Measurements from ENCODE around the gene CEACAM1. TPM values are rescaled to one million over a fixed set of nuclear protein-coding genes. Genes with fewer than 3 reads are reported as not detected.

The CEACAM1 gene
- polyA plus RNA-seq, 1 donor from 2014 or later: 0.12 TPM

DNA sequence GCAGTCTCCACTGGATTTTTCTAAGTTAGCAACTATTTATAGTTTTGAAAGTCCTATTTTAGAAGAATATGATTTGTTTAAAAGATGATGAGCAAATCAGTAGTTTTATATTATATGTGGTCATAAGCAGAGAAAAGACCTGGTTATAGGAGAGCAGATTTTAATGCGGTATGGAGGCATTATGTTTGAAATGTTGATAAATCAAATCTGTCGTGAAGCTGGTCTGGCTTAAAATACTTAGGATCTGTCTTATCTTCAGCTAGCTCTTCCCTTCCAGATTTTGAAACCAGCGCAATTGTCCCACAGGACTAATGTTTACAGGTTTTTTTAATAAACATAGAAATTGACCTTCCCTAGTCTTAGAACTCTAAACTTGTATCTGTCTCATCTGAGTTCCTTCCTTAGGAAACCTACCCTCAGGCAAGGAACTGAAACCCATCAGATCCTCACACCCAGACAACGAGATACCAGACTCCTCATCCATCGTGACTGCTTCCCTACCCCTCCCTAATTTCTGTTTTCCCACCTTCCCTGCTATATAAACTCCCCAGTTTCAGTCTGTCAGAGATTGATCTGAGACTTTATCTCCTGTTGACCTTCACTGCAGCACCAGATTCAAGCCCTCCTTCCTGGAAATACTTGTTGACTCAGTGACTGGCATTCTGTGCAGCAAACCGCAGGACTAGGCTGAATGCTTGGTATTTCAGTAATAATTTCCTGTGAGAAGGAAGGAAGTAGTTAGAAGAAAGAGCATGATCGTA is 47.8 kb downstream of the CEACAM1 start:
- TF ChIP-seq RAD21 (conservative IDR thresholded peaks at IDR 0.05) (no peak), EP300 (conservative IDR thresholded peaks at IDR 0.05; ENCODE audit: poor library complexity, severe bottlenecking) (no peak), REST (IDR thresholded peaks at IDR 0.05; ENCODE audit: borderline replicate concordance) (no peak), EZH2 (IDR thresholded peaks at IDR 0.05; ENCODE audit: borderline replicate concordance, insufficient read depth, low read length, poor library complexity, severe bottlenecking) (no peak), POLR2AphosphoS5 (IDR thresholded peaks at IDR 0.05) (no peak)
- TF ChIP-seq, protein P1, sequence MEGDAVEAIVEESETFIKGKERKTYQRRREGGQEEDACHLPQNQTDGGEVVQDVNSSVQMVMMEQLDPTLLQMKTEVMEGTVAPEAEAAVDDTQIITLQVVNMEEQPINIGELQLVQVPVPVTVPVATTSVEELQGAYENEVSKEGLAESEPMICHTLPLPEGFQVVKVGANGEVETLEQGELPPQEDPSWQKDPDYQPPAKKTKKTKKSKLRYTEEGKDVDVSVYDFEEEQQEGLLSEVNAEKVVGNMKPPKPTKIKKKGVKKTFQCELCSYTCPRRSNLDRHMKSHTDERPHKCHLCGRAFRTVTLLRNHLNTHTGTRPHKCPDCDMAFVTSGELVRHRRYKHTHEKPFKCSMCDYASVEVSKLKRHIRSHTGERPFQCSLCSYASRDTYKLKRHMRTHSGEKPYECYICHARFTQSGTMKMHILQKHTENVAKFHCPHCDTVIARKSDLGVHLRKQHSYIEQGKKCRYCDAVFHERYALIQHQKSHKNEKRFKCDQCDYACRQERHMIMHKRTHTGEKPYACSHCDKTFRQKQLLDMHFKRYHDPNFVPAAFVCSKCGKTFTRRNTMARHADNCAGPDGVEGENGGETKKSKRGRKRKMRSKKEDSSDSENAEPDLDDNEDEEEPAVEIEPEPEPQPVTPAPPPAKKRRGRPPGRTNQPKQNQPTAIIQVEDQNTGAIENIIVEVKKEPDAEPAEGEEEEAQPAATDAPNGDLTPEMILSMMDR (IDR thresholded peaks at IDR 0.05; ENCODE audit: poor library complexity, severe bottlenecking): no peak
- no peaks in the 10 kb centered on the region for H3F3A ChIP-seq (ENCODE audit: insufficient read depth, low read length, poor library complexity, severe bottlenecking)
- no peaks in the 10 kb centered on the region for H3K27me3 ChIP-seq (ENCODE audit: insufficient read depth, low read depth, low read length)
- no peaks in the 10 kb centered on the region for H3K9me2 ChIP-seq (ENCODE audit: insufficient read depth, low read length)
- H3K4me3 ChIP-seq (ENCODE audit: low read length): no peak overlapping the region
- no peak overlapping the region for H3K9ac ChIP-seq (ENCODE audit: low read length)
- no peak overlapping the region for H3K27ac ChIP-seq (ENCODE audit: low read length)
- H3K36me3 ChIP-seq (ENCODE audit: insufficient read depth, low read length): no peaks in the 10 kb centered on the region
- H3K9me3 ChIP-seq (ENCODE audit: low read length): no peaks in the 10 kb centered on the region
- H3K79me2 ChIP-seq (replicated peaks; ENCODE audit: insufficient read depth, low read length): no peaks in the 10 kb centered on the region
- H2AFZ ChIP-seq (ENCODE audit: low read depth, low read length): no peak overlapping the region
- H4K20me1 ChIP-seq (ENCODE audit: insufficient read depth): no peaks in the 10 kb centered on the region
- no peak overlapping the region for H3K4me2 ChIP-seq (ENCODE audit: low read length)

DNA sequence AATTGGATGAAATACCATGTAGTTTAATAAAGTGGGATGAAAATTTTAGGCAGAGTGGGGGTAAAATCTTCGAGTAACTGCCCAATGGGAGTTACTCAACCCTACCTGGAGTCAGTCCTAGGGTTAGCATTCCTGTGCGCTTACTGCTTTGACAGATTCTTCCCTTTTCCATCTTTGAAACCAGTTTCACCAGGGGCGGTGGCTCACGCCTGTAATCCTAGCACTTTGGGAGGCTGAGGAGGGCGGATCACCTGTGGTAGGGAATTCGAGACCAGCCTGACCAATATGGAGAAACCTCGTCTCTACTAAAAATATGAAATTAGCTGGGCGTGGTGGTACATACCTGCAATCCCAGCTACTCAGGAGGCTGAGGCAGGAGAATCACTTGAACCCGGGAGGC is 48.5 kb downstream of the CEACAM1 start:
- H3K9me3 ChIP-seq (ENCODE audit: low read length): no peaks in the 10 kb centered on the region
- no peaks in the 10 kb centered on the region for H3K27me3 ChIP-seq (ENCODE audit: insufficient read depth, low read depth, low read length)
- TF ChIP-seq, protein P1 (IDR thresholded peaks at IDR 0.05; ENCODE audit: poor library complexity, severe bottlenecking): no peak
- no peak for TF ChIP-seq TAF1 (IDR thresholded peaks at IDR 0.05; ENCODE audit: low read depth)
- TF ChIP-seq RAD21 (conservative IDR thresholded peaks at IDR 0.05): no peak
- no peak for TF ChIP-seq EP300 (conservative IDR thresholded peaks at IDR 0.05; ENCODE audit: poor library complexity, severe bottlenecking)
- no peak for TF ChIP-seq EZH2 (IDR thresholded peaks at IDR 0.05; ENCODE audit: borderline replicate concordance, insufficient read depth, low read length, poor library complexity, severe bottlenecking)
- no peak for TF ChIP-seq REST (IDR thresholded peaks at IDR 0.05; ENCODE audit: borderline replicate concordance)
- TF ChIP-seq MXI1 (conservative IDR thresholded peaks at IDR 0.05; ENCODE audit: poor library complexity, severe bottlenecking): no peak
- TF ChIP-seq SMC3 (conservative IDR thresholded peaks at IDR 0.05; ENCODE audit: poor library complexity): no peak
- no peak for TF ChIP-seq POLR2AphosphoS5 (IDR thresholded peaks at IDR 0.05)
- H3K9me2 ChIP-seq (ENCODE audit: insufficient read depth, low read length): no peaks in the 10 kb centered on the region
- H3K9ac ChIP-seq (ENCODE audit: low read length): no peak overlapping the region
- no peaks in the 10 kb centered on the region for H3K36me3 ChIP-seq (ENCODE audit: insufficient read depth, low read length)
- no peaks in the 10 kb centered on the region for H4K20me1 ChIP-seq (ENCODE audit: insufficient read depth)
- H3F3A ChIP-seq (ENCODE audit: insufficient read depth, low read length, poor library complexity, severe bottlenecking): no peaks in the 10 kb centered on the region
- H2AFZ ChIP-seq (ENCODE audit: low read depth, low read length): no peak overlapping the region
- no peak overlapping the region for H3K4me2 ChIP-seq (ENCODE audit: low read length)
- H3K4me3 ChIP-seq (ENCODE audit: low read length): no peak overlapping the region
- H3K79me2 ChIP-seq (replicated peaks; ENCODE audit: insufficient read depth, low read length): no peaks in the 10 kb centered on the region
- H3K27ac ChIP-seq (ENCODE audit: low read length): no peak overlapping the region
